Common myeloid progenitor, CD34-positive (primary cell): ENCODE results near the gene PFKL.
"Not testable (repeated sequence)": the region's sequence is repeated elsewhere in the genome, so short reads cannot be mapped to it uniquely, and the experiment has no call there.

Source experiments
- CTCF ChIA-PET: fragments of 350-600 bp; sonication (Branson Sonifier 250); formaldehyde crosslinking; loops from one replicate; lab custom pipeline; 2021; ENCODE audit warnings: antibody characterized with exemption; lab: Charles Lee
- POLR2A ChIA-PET: fragments of 350-600 bp; sonication (Branson Sonifier 250); formaldehyde crosslinking; loops from one replicate; lab custom pipeline; 2021; ENCODE audit warnings: antibody characterized with exemption; lab: Charles Lee
- DNase-seq, 3 donors: peaks; one replicate each; pipeline versions ENCODE4 v3.0.0 to v3.0.0-alpha.2; 2013
- H3K27ac ChIP-seq, 2 experiments: 1 replicate in 1 of 2; 2 replicates in 1 of 2; pipeline ENCODE4 v1.7.0; 2013; ENCODE audit warnings: inconsistent platforms in 2 of 2, low read length in 2 of 2, mild to moderate bottlenecking in 2 of 2, low read depth in 1 of 2, moderate library complexity in 1 of 2; ENCODE audit not compliant: severe bottlenecking in 2 of 2, insufficient read depth in 1 of 2, poor library complexity in 1 of 2
- H3K27me3 ChIP-seq, 5 experiments: replicated peaks in 2 of 5; 1 replicate in 3 of 5; 2 replicates in 2 of 5; pipeline versions ENCODE4 v1.6.1 to v1.7.0; 2013; ENCODE audit warnings: low read length in 4 of 5, mild to moderate bottlenecking in 2 of 5, moderate library complexity in 2 of 5, inconsistent platforms in 1 of 5; ENCODE audit not compliant: insufficient read depth in 5 of 5, control insufficient read depth in 4 of 5
- H3K36me3 ChIP-seq, 4 experiments: 1 replicate in 2 of 4; 2 replicates in 2 of 4; pipeline versions ENCODE4 v1.6.1 to v1.7.0; 2013; ENCODE audit warnings: low read length in 3 of 4, control low read depth in 1 of 4, mild to moderate bottlenecking in 1 of 4; ENCODE audit not compliant: control insufficient read depth in 4 of 4, insufficient read depth in 4 of 4
- H3K4me1 ChIP-seq, 4 experiments: 1 replicate in 3 of 4; 2 replicates in 1 of 4; pipeline versions ENCODE4 v1.6.1 to v1.7.1; 2013; ENCODE audit warnings: low read length in 3 of 4, mild to moderate bottlenecking in 3 of 4, control low read depth in 1 of 4, inconsistent platforms in 1 of 4, moderate library complexity in 1 of 4; ENCODE audit not compliant: control insufficient read depth in 4 of 4, insufficient read depth in 4 of 4; ENCODE audit errors: control extremely low read depth in 1 of 4
- H3K4me3 ChIP-seq, 7 experiments: 1 replicate in 4 of 7; 2 replicates in 3 of 7; pipeline versions ENCODE4 v1.5.1 to v1.7.0; 2013; ENCODE audit warnings: mild to moderate bottlenecking in 7 of 7, low read length in 6 of 7, moderate library complexity in 6 of 7, inconsistent platforms in 2 of 7, low read depth in 2 of 7, control low read depth in 1 of 7; ENCODE audit not compliant: insufficient read depth in 4 of 7, control insufficient read depth in 1 of 7; ENCODE audit errors: extremely low read depth in 1 of 7
- H3K9me3 ChIP-seq, 5 experiments: 1 replicate in 4 of 5; 2 replicates in 1 of 5; pipeline versions ENCODE4 v1.6.1 to v1.7.1; 2013; ENCODE audit warnings: low read length in 4 of 5, mild to moderate bottlenecking in 2 of 5, inconsistent platforms in 1 of 5, low read depth in 1 of 5, moderate library complexity in 1 of 5; ENCODE audit not compliant: control insufficient read depth in 4 of 5, insufficient read depth in 2 of 5; ENCODE audit errors: control extremely low read depth in 1 of 5
- WGBS: methylation state at CpG from one replicate; pipeline ENCODE4 v1.1.5; 2013; ENCODE audit not compliant: insufficient coverage; 5-methylcytosine and 5-hydroxymethylcytosine counted together

PFKL gene

DNA sequence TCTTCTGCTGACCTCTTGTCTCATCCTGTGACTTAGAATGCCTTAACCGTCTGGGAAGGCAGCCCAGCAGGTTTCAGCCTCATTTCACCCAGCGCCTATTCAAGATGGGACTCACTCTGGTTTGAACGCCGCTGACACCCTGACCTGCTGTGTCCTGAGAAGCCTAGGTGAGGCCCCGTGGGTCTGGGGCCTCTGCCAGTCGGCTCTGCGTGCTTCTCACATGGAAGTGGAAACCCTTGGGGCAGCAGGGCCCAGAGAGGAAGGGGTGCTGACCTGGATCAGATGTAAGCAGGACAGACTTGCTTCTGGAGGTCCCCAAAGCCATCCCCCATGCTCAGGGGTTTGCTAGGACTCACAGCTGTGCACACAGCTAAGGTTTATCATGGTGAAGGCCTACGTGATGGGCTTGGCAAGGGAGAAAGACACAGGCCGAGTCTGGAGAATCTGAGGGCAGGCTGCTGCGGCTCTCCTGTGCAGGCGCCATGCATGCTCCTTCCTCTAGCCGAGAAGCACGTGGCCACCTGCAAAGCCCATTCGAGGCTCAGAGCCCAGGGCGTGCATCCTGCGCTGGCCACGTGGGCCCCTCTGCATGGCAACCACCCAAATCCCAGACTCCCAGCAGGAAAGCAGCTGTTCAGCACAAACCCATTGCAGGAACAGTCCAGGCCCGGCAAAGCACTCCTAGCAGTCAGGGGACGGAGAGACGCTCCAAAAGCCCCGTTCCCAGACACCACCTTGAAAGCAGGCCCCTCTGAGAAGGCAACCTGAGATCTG, 57.4 kb downstream of the PFKL start:
- CTCF ChIA-PET: no interaction called here

DNA sequence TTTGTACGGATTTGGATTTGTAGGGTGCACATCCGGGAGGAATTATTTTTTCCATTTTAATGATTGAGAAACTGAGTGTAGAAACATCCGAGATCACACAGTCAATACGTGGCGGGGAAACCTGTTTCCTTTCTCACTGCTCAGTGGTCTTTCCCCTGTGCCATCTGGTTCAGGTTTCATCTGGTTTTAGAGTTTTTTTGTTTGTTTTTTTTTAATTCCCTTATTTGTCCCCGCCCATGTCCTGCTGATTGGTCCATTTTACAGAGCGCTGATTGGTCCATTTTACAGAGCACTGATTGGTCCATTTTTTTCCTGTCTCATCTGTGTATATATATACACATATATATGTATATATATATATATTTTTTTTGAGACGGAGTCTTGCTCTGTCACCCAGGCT, 59.5 kb downstream of the PFKL start:
- Histone ChIP-seq H3K27me3 (no peaks in the 10 kb centered on the region), H3K27ac (no peak overlapping the region), H3K36me3 (peaks cover 0 to 6% (median 3%) of the 10 kb centered on the region in 4 experiments), H3K9me3 (peaks cover 0 to 8% (median 4%) of the 10 kb centered on the region in 5 experiments), H3K4me1 (peaks cover 0 to 34% (median 21%) of the 10 kb centered on the region in 4 experiments), H3K4me3 (no peak overlapping the region)
- 92% methylated on average over 5 of the region's 8 CpGs for WGBS
- ChIA-PET POLR2A (no interaction called here), CTCF (no interaction called here)
- peak in 2 of 3 donors; percentile 69 to 74 for DNase-seq

More for the DNA sequence above, 57.4 kb downstream of the PFKL start:
- DNase-seq: no peak
- 98% methylated on average over 21 of the region's 21 CpGs for WGBS
- Histone ChIP-seq H3K4me1 (peaks cover 0 to 55% (median 42%) of the 10 kb centered on the region in 4 experiments), H3K27me3 (no peaks in the 10 kb centered on the region), H3K4me3 (no peak overlapping the region), H3K27ac (no peak overlapping the region), H3K36me3 (peaks cover 0 to 5% (median 1%) of the 10 kb centered on the region in 4 experiments), H3K9me3 (no peaks in the 10 kb centered on the region)
- POLR2A ChIA-PET: no interaction called here

DNA sequence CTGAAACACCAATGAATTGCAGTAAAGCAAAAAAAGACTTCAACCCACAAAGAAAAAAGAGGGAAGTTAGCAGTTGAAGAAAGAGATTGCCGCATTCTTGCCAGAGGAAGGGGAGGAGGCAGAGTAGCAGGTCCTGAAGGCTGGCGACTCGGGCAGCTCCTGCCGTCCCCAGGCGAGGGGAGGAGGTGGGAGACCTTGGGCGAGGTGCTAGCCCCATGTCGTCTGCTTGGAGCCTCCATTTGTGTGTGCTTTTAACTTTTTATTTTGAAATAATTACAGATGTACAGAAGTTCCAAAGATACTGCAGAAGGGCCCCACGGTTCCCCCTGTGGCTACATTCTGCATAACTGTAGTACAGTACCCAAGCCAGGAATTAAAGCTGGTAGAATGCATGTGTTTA, 60.3 kb downstream of the PFKL start:
- POLR2A ChIA-PET: no interaction called here
- CTCF ChIA-PET: interaction anchor here (1.2 to 1.6 kb wide), 3 partner anchors 8 to 19 kb away, joined by 4 to 12 read pairs (median 4); partner anchors contain the start of gene CFAP410
- peaks cover 0 to 26% (median 18%) of the 10 kb centered on the region in 4 experiments for H3K4me1 ChIP-seq

DNA sequence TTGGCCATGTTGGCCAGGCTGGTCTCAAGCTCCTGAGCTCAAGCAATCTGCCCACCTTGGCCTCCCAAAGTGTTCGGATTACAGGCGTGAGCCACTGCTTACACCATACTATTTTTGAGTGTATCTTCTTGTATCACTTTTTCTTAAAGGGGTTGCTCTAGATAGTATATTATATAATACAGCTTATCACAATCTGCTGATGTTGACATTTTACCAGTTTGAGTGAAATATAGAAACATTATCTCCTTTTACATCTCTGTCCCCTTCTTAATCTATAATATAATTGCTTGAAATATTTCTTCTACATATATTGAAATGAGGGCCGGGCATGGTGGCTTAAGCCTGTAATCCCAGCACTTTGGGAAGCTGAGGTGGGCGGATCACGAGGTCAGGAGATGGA, 62.0 kb downstream of the PFKL start:
- H3K9me3 ChIP-seq, H3K27ac ChIP-seq, H3K36me3 ChIP-seq, DNase-seq, H3K27me3 ChIP-seq, POLR2A ChIA-PET, H3K4me3 ChIP-seq: not testable (repeated sequence)
- no CpG with 5 or more reads among the region's 5 CpGs for WGBS
- peaks cover 0 to 16% (median 10%) of the 10 kb centered on the region in 4 experiments for H3K4me1 ChIP-seq
- CTCF ChIA-PET: interaction anchor here (1.2 kb wide), 1 partner anchor 10 kb away, joined by 3 read pairs; no protein-coding TSS in a partner anchor

More for the DNA sequence above, 60.3 kb downstream of the PFKL start:
- Histone ChIP-seq H3K27me3 (no peaks in the 10 kb centered on the region), H3K9me3 (peaks cover 0 to 8% (median 4%) of the 10 kb centered on the region in 5 experiments), H3K27ac (no peak overlapping the region), H3K4me3 (peak overlapping the region; percentile 17 to 72 (median 48)), H3K36me3 (peaks cover 0 to 6% (median 3%) of the 10 kb centered on the region in 4 experiments)
- 0% methylated on average over 6 of the region's 8 CpGs for WGBS
- peak; percentile 64 to 90 (median 85) for DNase-seq

DNA sequence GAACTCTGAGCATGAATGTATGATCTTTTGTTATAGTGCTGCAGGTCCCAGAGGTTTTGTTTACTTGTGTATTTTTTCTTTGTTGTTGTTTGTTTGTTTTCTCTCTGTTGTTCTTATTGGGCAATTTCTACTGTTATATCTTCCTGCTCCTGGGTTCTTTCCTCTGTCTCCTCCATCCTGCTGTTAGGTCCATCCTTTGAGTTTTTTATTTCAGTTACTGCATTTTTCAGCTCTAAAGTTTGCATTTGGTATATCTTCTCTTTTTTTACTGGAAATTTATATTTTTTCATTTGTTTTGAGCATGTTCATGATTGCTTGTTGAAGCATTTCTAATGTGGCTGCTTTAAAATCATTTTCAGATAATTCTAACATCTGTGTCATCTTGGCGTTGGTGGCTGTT, 63.4 kb downstream of the PFKL start:
- POLR2A ChIA-PET: no interaction called here
- H3K9me3 ChIP-seq: peaks cover 0 to 8% (median 4%) of the 10 kb centered on the region in 5 experiments
- no peaks in the 10 kb centered on the region for H3K27me3 ChIP-seq
- peaks cover 0 to 16% (median 9%) of the 10 kb centered on the region in 4 experiments for H3K4me1 ChIP-seq
- no peak overlapping the region for H3K4me3 ChIP-seq
- no peak overlapping the region for H3K27ac ChIP-seq
- WGBS: no CpG with 5 or more reads among the region's 1 CpG
- peaks cover 0 to 4% (median 0%) of the 10 kb centered on the region in 4 experiments for H3K36me3 ChIP-seq
- DNase-seq: no peak
- CTCF ChIA-PET: no interaction called here

DNA sequence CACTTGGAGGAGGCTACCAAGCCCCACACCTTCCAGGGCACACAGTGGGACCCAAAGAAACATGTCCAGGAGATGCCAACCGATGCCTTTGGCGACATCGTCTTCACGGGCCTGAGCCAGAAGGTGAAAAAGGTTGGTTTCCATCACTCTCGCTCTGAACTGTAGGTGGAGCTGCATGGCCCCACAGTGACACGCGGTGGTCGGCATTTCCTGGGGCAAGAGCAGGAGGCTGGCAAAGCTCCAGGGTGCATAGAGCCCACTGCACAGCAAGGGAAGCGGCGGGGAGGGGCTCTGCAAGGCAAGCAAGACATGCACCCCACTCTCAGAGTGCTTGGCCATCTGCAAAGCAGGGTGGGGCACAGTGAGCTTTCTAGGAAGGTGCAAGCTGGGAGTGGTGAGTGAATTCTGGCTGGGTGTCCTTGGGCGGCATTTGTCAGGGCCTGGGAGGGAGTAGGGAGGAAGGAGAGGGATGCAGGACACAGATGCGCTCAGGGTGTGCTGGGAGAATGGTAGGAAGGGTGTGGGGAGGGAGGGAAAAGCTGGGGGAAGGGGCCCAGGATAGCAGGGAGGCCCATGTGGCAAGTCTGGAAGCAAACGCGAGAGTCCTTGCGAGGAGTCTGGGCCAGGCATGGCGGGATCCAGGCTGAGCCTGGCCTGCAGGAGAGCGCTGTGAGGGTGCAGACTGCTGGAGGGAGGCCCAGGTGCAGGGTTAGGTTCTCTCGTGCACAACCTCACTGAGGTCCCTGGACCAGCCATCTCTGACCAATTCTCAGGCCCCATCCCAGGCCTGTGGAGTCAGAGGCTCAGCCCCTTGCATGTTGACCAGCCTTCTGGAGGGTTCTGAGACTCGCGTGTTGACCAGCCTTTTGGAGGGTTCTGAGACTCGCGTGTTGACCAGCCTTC, 64.5 kb downstream of the PFKL start:
- Histone ChIP-seq H3K36me3 (peaks cover 0 to 4% (median 0%) of the 10 kb centered on the region in 4 experiments), H3K4me1 (peaks cover 0 to 12% (median 10%) of the 10 kb centered on the region in 4 experiments), H3K27ac (no peak overlapping the region), H3K4me3 (no peak overlapping the region), H3K9me3 (peaks cover 0 to 8% (median 4%) of the 10 kb centered on the region in 5 experiments), H3K27me3 (peaks cover 0 to 8% (median 0%) of the 10 kb centered on the region in 5 experiments)
- DNase-seq: no peak
- POLR2A ChIA-PET: no interaction called here
- WGBS: 86% methylated on average over 18 of the region's 22 CpGs
- CTCF ChIA-PET: interaction anchor here (0.7 kb wide), 1 partner anchor 11 kb away, joined by 3 read pairs; the partner anchor contains the start of gene TRPM2
